Measurements from ENCODE around the gene FMNL2.

DNA sequence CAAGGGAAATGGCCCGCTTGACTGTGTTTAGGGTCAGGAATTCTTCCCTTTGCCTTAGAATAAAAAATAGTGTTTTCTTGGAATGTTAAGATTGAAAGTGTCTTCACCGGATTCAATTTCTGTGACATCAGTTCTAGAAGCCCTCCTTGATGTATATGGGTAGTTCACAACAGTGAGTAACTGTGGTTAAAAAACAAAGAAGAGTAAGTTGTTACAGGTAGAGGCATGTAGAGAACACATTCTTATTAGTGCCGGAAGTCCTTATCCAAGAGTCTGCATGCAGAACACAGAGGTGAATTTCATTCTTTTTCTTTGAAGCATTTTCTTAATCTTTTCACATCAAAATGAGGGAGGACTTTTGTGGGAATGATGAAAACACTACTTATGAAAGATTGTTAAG lies 105.5 kb downstream of the FMNL2 start:
- TF ChIP-seq SUZ12 (IDR thresholded peaks at IDR 0.05) (no peak), BHLHE40 (IDR thresholded peaks at IDR 0.05; ENCODE audit: borderline replicate concordance) (no peak), FOXK2 (IDR thresholded peaks at IDR 0.05) (no peak), FOXM1 (IDR thresholded peaks at IDR 0.05; ENCODE audit: borderline replicate concordance) (no peak), TARDBP (IDR thresholded peaks at IDR 0.05) (no peak), NFRKB (IDR thresholded peaks at IDR 0.05) (no peak), L3MBTL2 (conservative IDR thresholded peaks at IDR 0.05) (no peak), SP1 (IDR thresholded peaks at IDR 0.05) (no peak), HDGF (IDR thresholded peaks at IDR 0.05; ENCODE audit: borderline replicate concordance) (no peak)
- TF ChIP-seq, protein P1, sequence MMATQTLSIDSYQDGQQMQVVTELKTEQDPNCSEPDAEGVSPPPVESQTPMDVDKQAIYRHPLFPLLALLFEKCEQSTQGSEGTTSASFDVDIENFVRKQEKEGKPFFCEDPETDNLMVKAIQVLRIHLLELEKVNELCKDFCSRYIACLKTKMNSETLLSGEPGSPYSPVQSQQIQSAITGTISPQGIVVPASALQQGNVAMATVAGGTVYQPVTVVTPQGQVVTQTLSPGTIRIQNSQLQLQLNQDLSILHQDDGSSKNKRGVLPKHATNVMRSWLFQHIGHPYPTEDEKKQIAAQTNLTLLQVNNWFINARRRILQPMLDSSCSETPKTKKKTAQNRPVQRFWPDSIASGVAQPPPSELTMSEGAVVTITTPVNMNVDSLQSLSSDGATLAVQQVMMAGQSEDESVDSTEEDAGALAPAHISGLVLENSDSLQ (IDR thresholded peaks at IDR 0.05), result no peak

Data from HEK293T (cell line).